Fibroblast of pulmonary artery (primary cell): Measurements from ENCODE around the gene ARMC6.

Experiments
- DNase-seq: peaks from one replicate; pipeline ENCODE4 v3.0.0-alpha.2; 2010; ENCODE audit warnings: low read depth
- H3K4me3 ChIP-seq: replicated peaks from 2 replicates; pipeline ENCODE4 v1.5.1; 2011; ENCODE audit warnings: low read depth, mild to moderate bottlenecking, control low read depth, low read length, moderate library complexity
- CTCF ChIP-seq: IDR thresholded peaks from 2 replicates; pipeline ENCODE4 v1.5.1; 2011; ENCODE audit warnings: mild to moderate bottlenecking, control low read depth, low read length, inconsistent platforms; ENCODE audit errors: missing control alignments

The ARMC6 gene

GRCh38 chr19:19043481-19043880, 10.1 kb downstream of the ARMC6 start:
- no peak overlapping the region for H3K4me3 ChIP-seq
- DNase-seq = no peak
- no peak for TF ChIP-seq CTCF

DNA sequence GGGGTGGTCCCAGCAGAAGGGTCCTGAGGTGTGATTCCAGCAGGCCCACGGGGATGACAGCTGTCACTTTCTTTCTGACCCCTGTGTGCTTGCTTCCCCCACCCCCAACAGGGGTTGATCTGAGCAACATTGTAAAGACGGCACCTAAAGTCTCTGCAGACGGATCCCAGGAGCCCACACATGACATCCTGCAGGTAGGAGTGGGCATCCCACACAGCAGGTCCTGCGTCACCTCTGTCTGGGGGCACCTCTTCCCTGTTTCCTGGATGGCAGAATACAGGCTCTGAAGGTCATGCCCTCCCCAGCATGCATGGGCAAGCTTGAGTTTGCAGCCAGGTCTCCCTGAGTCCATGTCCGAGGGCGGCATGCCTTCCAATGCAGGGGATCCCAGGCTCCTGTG, 10.5 kb downstream of the ARMC6 start:
- DNase-seq = no peak
- no peak overlapping the region for H3K4me3 ChIP-seq
- TF ChIP-seq CTCF = no peak

DNA sequence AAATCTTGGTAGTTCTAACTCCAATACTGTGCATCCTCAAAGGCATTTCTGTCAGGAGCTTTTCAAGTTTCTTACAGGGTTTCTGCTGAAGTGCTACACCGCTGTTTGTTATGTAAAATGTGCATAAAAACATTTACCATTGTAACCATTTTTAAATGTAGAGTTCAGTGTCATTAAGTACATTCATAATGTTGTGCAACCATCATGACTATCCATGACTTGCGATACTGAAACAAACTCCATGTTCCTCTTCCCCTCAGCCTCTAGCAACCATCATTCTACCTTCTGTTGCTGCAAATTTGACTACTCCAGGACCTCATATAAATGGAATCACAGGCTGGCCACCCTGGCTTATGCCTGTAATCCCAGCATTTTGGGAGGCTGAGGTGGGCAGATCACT, 16.0 kb downstream of the ARMC6 start:
- TF ChIP-seq CTCF = no peak
- DNase-seq = no peak
- no peak overlapping the region for H3K4me3 ChIP-seq

- TF ChIP-seq CTCF = no peak
- no peak for DNase-seq
These were observed 16.7 kb downstream of the ARMC6 start for GRCh38 chr19:19050104-19050503.

DNA sequence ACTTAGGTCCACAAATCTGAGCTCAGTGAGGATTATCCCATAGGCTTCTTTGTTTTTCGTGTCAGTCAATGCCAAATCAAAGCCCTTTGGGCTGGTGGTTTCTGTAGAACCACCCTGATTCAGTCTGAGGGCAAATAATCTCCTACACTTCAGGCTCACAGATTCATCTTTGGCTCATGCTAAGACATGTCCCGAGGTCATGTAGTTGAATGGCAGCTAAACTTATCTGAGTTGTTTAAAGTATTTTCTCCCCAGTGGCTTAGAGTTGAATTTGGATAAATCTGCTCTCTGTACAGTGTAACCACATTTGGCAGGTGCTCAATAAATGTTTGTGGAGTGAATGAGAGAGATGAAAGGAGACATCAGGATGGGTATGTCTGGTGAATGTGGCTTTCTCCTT, 17.3 kb downstream of the ARMC6 start:
- TF ChIP-seq CTCF = no peak
- H3K4me3 ChIP-seq = no peak overlapping the region
- DNase-seq = no peak

More at GRCh38 chr19:19050104-19050503, 16.7 kb downstream of the ARMC6 start:
- H3K4me3 ChIP-seq = no peak overlapping the region

- H3K4me3 ChIP-seq = no peak overlapping the region
- TF ChIP-seq CTCF = no peak
These were observed 18.2 kb downstream of the ARMC6 start for GRCh38 chr19:19051478-19052213.

DNA sequence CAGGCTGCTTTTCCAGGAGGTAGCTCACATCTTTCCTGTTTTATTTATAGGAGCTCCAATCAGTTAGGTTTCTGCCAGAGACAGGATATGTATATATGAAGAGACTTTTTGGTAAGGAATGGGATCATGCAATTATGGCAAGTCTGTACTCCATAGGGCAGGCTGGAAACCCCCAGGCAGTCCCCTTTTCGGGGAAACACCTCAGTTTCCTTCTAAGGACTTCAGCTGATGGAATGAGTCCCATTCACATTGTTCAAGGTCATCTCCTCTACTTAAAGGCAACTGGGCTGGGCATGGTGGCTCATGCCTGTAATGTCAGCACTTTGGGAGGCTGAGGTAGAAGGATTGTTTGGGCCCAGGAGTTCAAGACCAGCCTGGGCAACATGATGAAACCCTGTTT, 19.5 kb downstream of the ARMC6 start:
- no peak overlapping the region for H3K4me3 ChIP-seq
- no peak for TF ChIP-seq CTCF
- no peak for DNase-seq

More at GRCh38 chr19:19051478-19052213, 18.2 kb downstream of the ARMC6 start:
- no peak for DNase-seq
